Measurements from ENCODE around the gene UST. TPM values are rescaled to one million over a fixed set of nuclear protein-coding genes. Genes with fewer than 3 reads are reported as not detected.

The UST gene
- total RNA-seq, 2 experiments from 2014 or later: 1.9 to 3.7 TPM

DNA sequence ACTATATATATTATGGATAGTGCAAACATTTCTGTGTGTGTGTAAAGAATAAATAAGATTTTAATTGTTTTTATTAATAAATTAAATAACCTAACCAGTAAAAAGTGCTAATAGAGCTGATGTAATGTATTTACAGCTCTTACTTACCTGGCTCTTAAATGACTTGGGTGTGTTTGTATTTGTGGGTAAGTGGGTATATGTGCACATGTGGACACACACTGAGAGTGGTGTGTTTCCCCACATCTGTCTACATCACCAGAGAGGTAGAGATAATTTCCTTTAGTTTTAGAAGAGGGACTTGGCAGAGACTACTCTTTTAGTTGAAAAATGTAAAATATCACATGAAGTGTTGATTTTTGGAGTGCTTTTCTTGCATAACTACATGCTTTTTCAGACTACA, 76.0 kb downstream of the UST start:
- Histone ChIP-seq H3K4me1 (ENCODE audit: insufficient read depth, low read length) (no peaks in the 10 kb centered on the region), H3K4me3 (ENCODE audit: low read length) (no peak overlapping the region), H3K9me3 (ENCODE audit: control insufficient read depth in 1 of 2, insufficient read depth in 1 of 2, low read length in 2 of 2) (no peaks in the 10 kb centered on the region), H3K27me3 (ENCODE audit: control insufficient read depth in 1 of 2, insufficient read depth in 2 of 2, low read length in 2 of 2) (no peaks in the 10 kb centered on the region), H3K36me3 (ENCODE audit: insufficient read depth, low read length) (no peaks in the 10 kb centered on the region), H3K27ac (ENCODE audit: low read depth in 1 of 2, low read length in 2 of 2) (no peak overlapping the region)
- Mint-ChIP-seq H3K4me3 (no peak overlapping the region), H3K27me3 (no peaks in the 10 kb centered on the region), H3K27ac (no peak overlapping the region), H3K9me3 (no peaks in the 10 kb centered on the region), H3K4me1 (ENCODE audit: low read depth) (no peaks in the 10 kb centered on the region), H3K36me3 (ENCODE audit: low read depth) (no peaks in the 10 kb centered on the region)
- intact Hi-C loops (cut with DNase I, micrococcal nuclease): no loop called here
- DNase-seq (no peak), ATAC-seq (ENCODE audit: poor library complexity) (no peak)
- TF ChIP-seq, protein P1, sequence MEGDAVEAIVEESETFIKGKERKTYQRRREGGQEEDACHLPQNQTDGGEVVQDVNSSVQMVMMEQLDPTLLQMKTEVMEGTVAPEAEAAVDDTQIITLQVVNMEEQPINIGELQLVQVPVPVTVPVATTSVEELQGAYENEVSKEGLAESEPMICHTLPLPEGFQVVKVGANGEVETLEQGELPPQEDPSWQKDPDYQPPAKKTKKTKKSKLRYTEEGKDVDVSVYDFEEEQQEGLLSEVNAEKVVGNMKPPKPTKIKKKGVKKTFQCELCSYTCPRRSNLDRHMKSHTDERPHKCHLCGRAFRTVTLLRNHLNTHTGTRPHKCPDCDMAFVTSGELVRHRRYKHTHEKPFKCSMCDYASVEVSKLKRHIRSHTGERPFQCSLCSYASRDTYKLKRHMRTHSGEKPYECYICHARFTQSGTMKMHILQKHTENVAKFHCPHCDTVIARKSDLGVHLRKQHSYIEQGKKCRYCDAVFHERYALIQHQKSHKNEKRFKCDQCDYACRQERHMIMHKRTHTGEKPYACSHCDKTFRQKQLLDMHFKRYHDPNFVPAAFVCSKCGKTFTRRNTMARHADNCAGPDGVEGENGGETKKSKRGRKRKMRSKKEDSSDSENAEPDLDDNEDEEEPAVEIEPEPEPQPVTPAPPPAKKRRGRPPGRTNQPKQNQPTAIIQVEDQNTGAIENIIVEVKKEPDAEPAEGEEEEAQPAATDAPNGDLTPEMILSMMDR (IDR thresholded peaks at IDR 0.05): no peak
- ChIA-PET POLR2A (no interaction called here), CTCF (no interaction called here)

DNA sequence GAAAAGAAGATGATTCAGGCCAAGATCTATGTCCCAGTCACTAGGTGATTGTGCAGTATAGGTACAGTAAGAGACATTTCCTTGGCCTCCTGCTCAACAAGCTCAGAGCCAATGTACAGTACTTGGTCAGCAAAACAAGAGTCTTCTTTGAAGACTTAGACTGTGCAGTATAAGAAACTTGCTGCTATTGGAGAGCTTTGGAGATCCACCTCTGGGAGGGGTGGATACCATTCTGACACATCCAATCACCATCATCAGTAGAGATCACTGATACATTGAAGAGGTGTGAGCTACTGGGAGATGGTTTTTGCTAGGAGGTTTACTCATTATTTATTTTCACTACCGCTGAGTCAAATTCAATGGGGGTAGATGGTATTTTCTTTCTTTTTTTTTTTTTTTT, 77.5 kb downstream of the UST start:
- no peak for DNase-seq
- Histone ChIP-seq H3K27ac (ENCODE audit: low read depth in 1 of 2, low read length in 2 of 2) (no peak overlapping the region), H3K27me3 (ENCODE audit: control insufficient read depth in 1 of 2, insufficient read depth in 2 of 2, low read length in 2 of 2) (no peaks in the 10 kb centered on the region), H3K9me3 (ENCODE audit: control insufficient read depth in 1 of 2, insufficient read depth in 1 of 2, low read length in 2 of 2) (no peaks in the 10 kb centered on the region), H3K4me3 (ENCODE audit: low read length) (no peak overlapping the region), H3K4me1 (ENCODE audit: insufficient read depth, low read length) (no peaks in the 10 kb centered on the region), H3K36me3 (ENCODE audit: insufficient read depth, low read length) (no peaks in the 10 kb centered on the region)
- Mint-ChIP-seq H3K9me3 (no peaks in the 10 kb centered on the region), H3K27me3 (no peaks in the 10 kb centered on the region), H3K4me3 (no peak overlapping the region), H3K36me3 (ENCODE audit: low read depth) (no peaks in the 10 kb centered on the region), H3K4me1 (ENCODE audit: low read depth) (peaks cover under 1% of the 10 kb centered on the region), H3K27ac (no peak overlapping the region)
- ChIA-PET POLR2A (no interaction called here), CTCF (no interaction called here)
- intact Hi-C loops (cut with DNase I, micrococcal nuclease): no loop called here
- no peak for ATAC-seq (ENCODE audit: poor library complexity)
- TF ChIP-seq, protein P1 (IDR thresholded peaks at IDR 0.05): no peak

DNA sequence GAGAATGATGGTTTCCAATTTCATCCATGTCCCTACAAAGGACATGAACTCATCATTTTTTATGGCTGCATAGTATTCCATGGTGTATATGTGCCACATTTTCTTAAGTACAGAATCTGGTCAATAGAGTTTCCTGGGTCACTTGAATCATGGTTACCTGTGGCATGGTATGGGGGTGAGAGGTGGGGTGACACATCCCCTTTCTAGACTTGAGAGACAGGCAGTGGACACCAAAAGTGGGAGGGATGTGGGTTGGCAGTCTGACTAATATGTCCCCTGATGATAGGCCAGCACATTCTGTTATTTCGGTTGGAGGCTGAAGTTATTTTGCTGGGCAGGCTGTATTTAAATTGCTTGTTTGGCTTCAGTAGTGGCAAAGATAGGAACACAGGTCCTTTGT, 78.1 kb downstream of the UST start:
- no peak for ATAC-seq (ENCODE audit: poor library complexity)
- intact Hi-C loops (cut with DNase I, micrococcal nuclease): no loop called here
- CTCF ChIA-PET: no interaction called here

More for the DNA sequence above, 78.1 kb downstream of the UST start:
- Histone ChIP-seq H3K27ac (ENCODE audit: low read depth in 1 of 2, low read length in 2 of 2) (no peak overlapping the region), H3K36me3 (ENCODE audit: insufficient read depth, low read length) (no peaks in the 10 kb centered on the region), H3K27me3 (ENCODE audit: control insufficient read depth in 1 of 2, insufficient read depth in 2 of 2, low read length in 2 of 2) (no peaks in the 10 kb centered on the region), H3K9me3 (ENCODE audit: control insufficient read depth in 1 of 2, insufficient read depth in 1 of 2, low read length in 2 of 2) (no peaks in the 10 kb centered on the region), H3K4me1 (ENCODE audit: insufficient read depth, low read length) (peaks cover 2% of the 10 kb centered on the region), H3K4me3 (ENCODE audit: low read length) (no peak overlapping the region)
- Mint-ChIP-seq H3K27me3 (no peaks in the 10 kb centered on the region), H3K4me1 (ENCODE audit: low read depth) (peaks cover 8% of the 10 kb centered on the region), H3K9me3 (no peaks in the 10 kb centered on the region), H3K4me3 (no peak overlapping the region), H3K27ac (no peak overlapping the region), H3K36me3 (ENCODE audit: low read depth) (no peaks in the 10 kb centered on the region)
- DNase-seq: no peak
- POLR2A ChIA-PET: no interaction called here
- TF ChIP-seq, protein P1 (IDR thresholded peaks at IDR 0.05): no peak

Data from CD4-positive, alpha-beta T cell (primary cell).